GM21723 (cell line): ENCODE data around the gene EIPR1.

Source experiments
- ATAC-seq: cut with Tn5 transposase; IDR thresholded peaks from one replicate; pipeline ENCODE4 v1.9.1; 2021; ENCODE audit warnings: mild to moderate bottlenecking, moderate library complexity; ENCODE audit not compliant: unreplicated experiment

The EIPR1 gene

GRCh38 chr2:3168230-3168891, 209.3 kb downstream of the EIPR1 start:
- ATAC-seq, result no peak

GRCh38 chr2:3163401-3163800, 214.2 kb downstream of the EIPR1 start:
- no peak for ATAC-seq

- ATAC-seq, result no peak
Observed at GRCh38 chr2:3162442-3163077, 215.1 kb downstream of the EIPR1 start.

DNA sequence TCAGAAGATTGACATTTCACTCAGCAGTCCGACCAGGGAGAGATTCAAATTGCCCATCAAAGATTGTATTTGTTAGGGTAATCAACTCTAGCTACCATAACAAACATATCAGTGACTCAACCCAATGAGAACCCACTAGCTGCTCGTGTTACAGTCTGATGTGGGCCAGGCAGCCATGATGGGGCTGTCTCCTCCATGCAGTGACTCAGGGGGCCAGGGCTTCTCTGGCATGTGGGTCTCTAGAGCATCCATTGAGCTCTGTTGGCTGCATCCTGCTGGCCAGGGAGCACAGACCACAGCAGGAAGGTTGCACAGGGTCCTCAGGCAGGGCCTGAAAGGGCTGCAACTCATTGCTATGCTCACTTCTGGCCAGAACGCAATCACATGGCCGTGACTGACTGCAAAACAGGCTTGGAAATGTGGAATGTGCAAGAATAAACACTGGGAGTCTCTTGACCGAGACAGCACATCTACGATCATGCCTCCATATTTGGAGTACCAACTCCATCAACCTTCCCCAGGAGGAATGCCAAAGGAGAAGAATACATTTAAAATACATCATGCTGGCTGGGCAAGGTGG, 216.8 kb downstream of the EIPR1 start:
- no peak for ATAC-seq

DNA sequence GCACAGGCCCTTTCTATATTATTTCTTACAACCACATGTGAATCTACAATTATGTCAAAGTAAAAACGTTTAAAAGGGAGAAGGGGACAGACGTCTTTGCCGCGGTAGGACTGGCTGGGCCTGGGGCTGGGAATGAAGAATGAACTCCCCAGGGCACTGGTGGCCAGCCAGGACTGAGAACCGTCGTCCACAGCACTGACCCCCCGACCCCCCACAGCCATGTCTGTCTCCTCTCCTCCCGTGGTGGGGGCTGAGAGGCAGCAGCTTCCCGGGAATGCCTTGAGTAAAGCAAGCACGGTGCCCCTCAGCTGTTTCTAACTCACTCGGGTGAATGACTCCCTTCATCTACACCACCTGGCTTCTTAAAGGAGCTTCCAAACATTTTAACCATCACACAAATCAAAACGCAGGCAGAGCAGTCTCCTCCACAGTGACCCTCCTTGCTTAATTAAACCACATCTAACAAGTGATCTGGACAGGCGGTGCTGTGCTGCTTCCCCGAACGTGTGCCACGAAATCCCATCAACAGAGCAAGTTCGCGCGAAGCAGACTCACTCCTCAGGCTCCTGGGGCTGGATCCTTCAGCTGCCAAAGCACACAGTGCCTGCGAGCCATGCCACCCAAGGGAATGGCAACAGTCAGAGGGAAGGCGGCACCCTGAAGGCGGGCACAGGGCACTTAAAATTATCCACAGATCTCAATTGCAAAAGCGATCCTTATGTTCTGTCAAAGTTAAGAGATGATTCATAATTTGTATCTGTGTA, 217.7 kb downstream of the EIPR1 start:
- ATAC-seq, result no peak

GRCh38 chr2:3154700-3155099, 222.9 kb downstream of the EIPR1 start:
- no peak for ATAC-seq

DNA sequence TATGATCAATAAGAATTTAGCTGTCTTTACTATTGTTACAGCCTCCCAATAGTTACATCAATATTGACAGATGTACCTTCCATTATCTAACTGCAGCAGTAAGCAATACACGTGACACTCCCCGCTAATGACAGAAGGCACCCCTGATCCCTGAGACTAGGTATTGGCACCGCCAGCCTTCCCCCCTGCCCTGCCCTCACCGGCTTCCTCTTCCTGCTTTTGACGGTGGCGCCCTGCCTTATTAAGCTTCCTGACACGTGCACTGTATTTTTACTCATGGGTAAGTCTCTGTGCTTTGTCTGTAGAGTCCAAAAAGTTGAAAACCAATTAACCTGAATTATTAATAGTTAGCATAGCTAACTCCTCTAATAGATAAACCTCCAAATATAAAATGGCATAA, 223.5 kb downstream of the EIPR1 start:
- peak; percentile 44 for ATAC-seq

GRCh38 chr2:3151153-3151918, 226.3 kb downstream of the EIPR1 start:
- peak; percentile 44 for ATAC-seq

- no peak for ATAC-seq
Observed at GRCh38 chr2:3149441-3150217, 228.0 kb downstream of the EIPR1 start.

DNA sequence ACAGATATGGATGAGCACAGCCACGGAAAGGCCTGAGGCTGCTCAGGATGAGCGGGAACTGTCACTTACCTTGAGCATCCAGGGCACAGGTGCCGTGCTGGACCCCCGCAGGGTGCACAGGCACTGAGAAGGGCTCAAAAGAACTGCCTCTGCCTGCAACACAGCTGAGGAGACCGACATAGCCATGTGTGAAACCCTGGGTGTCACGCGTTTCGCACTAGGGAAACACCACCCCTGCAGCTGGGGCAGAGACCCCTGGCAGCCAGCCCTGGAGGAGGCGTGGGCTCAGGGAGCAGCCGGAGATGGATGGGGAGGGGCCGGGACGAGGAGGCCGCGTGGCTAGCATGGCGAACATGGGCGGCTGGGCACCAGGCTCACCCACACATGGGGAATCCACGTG, 228.9 kb downstream of the EIPR1 start:
- ATAC-seq, result no peak

GRCh38 chr2:3147651-3148530, 229.7 kb downstream of the EIPR1 start:
- no peak for ATAC-seq

GRCh38 chr2:3146772-3147650, 230.6 kb downstream of the EIPR1 start:
- no peak for ATAC-seq

GRCh38 chr2:3146175-3146574, 231.4 kb downstream of the EIPR1 start:
- ATAC-seq, result no peak

DNA sequence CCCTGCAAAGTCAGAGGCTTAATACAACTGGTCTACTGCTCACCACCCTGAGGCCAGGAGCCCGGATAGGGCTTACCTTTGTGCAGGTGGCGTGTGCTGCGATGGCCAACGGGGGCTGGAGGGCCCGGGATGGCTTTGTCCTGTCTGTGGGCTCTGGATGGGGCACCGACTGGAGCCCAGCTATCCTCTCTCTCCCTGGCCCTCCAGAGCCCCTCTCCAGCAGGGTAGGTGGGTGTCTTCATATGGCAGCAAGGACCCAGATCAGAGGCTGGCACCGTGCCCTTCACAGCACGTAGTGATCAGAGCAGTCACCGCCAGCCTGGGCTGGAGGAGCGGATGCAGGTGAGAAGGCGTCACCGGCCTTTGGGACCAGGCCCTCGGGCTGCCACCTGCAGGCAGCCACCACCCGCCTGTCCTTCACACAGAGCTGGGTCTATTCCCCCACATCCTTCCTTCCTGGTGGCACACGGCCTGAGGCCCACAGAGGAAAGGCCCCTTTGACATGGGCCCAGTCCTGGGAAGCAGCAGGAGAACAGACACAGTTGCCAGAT, 232.1 kb downstream of the EIPR1 start:
- no peak for ATAC-seq

DNA sequence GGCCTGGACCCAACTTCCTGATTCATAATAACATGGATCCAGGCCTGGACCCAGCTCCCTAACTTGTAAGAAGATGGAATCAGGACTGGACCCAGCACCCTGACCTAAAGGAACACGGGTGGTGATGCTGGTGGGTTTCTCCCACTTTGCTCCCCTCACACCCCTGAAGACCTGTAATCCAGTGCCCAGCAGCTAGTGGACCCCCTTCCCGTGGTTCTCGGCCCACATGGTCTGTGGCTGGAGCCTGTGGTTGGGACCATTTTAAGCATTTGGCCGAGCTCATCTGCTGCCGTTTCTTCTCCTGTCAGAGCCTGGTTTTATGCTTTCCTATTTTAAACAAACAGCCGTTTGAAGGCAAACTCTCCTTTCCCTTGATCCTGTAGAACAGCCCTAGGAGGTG, 232.8 kb downstream of the EIPR1 start:
- no peak for ATAC-seq

- ATAC-seq, result no peak
Observed at GRCh38 chr2:3143602-3144001, 234.0 kb downstream of the EIPR1 start.

- ATAC-seq, result no peak
Observed at GRCh38 chr2:3142961-3143571, 234.6 kb downstream of the EIPR1 start.

GRCh38 chr2:3142210-3142609, 235.4 kb downstream of the EIPR1 start:
- no peak for ATAC-seq
